Thyroid gland (tissue), 4 donors: Measurements from ENCODE around the gene ATG16L1. TPM values are rescaled to one million over a fixed set of nuclear protein-coding genes. Genes with fewer than 3 reads are reported as not detected.

ENCODE experiments used
- DNase-seq, 2 donors: peaks; one replicate each; pipeline ENCODE4 v3.0.0-alpha.2; 2019
- H3K27ac ChIP-seq, 3 donors: fragments of 200-600 bp; sonication (generic); 1 replicate in 2 of 3; 2 replicates in 1 of 3; pipeline ENCODE4 v1.5.1; 2016 to 2019; ENCODE audit warnings: mild to moderate bottlenecking in 1 of 3, moderate library complexity in 1 of 3
- H3K27me3 ChIP-seq: fragments of 200-600 bp; sonication (generic); one replicate; pipeline ENCODE4 v1.5.1; 2019
- H3K36me3 ChIP-seq, 2 donors: fragments of 200-600 bp; sonication (generic); one replicate each; pipeline ENCODE4 v1.5.1; 2016 to 2019
- H3K4me1 ChIP-seq, 2 donors: fragments of 200-600 bp; sonication (generic); one replicate each; pipeline ENCODE4 v1.5.1; 2017 to 2019
- H3K4me3 ChIP-seq, 3 donors: fragments of 200-600 bp; sonication (generic); replicated peaks in 1 of 3; 1 replicate in 2 of 3; 2 replicates in 1 of 3; pipeline ENCODE4 v1.5.1; 2016; ENCODE audit warnings: mild to moderate bottlenecking in 1 of 3
- H3K9me3 ChIP-seq: fragments of 200-600 bp; sonication (generic); one replicate; pipeline ENCODE4 v1.5.1; 2017
- POLR2A ChIP-seq, 2 donors: fragments of 450-650 bp; IDR thresholded peaks; one replicate each; pipeline ENCODE4 v1.6.1; 2017; ENCODE audit warnings: antibody characterized with exemption in 2 of 2, mild to moderate bottlenecking in 2 of 2, moderate library complexity in 1 of 2
- WGBS, 2 donors: methylation state at CpG; one replicate each; pipeline ENCODE4 v1.1.5; 2017; 5-methylcytosine and 5-hydroxymethylcytosine counted together
- intact Hi-C: fragments of 100-400 bp; cut with DNase I; formaldehyde crosslinking; loops from one replicate; pipeline ENCODE4 v1.15.1; 2023
- total RNA-seq, 4 donors: library from RNA; depleted of rRNA; stranded (reverse); fragments of >200 nt; gene quantifications; one replicate each; pipeline ENCODE4 v1.2.3, GENCODE V29; 2016
- TF ChIP-seq, protein P1 (sequence below), 6 experiments: fragments of 200-600 bp in 3 of 6; fragments of 450-650 bp in 3 of 6; sonication (generic) in 3 of 6; IDR thresholded peaks; one replicate each; pipeline ENCODE4 v1.5.1; 2016 to 2019; ENCODE audit warnings: antibody characterized with exemption in 6 of 6, mild to moderate bottlenecking in 2 of 6, inconsistent platforms in 1 of 6, moderate library complexity in 1 of 6

ATG16L1 gene
- total RNA-seq, 4 donors from 2014 or later, result 52.7 to 112 (median 78.9) TPM

DNA sequence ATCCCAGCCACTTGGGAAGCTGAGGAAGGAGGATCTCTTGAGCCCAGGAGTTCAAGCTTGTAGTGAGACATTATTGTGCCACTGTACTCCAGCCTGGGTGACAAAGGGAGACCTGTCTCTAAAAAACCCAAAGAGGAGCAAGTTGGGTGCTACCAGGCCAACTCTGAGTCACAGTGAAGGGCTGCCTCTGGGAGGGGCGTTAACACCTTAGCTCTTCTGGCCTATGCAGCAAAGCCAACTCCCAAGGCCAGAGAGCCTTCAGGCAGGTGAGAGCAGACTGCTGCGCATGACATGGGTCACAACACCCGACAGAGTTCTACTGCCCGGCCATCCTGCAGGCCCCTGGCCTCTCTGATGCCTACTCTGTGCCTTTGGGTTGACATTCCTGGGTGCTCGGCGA, 32.6 kb upstream of the ATG16L1 start:
- no peak overlapping the region for H3K4me3 ChIP-seq
- no peaks in the 10 kb centered on the region for H3K4me1 ChIP-seq
- WGBS, 2 donors, result 92 to 98% methylated on average over 5 to 6 of the region's 6 CpGs
- H3K27me3 ChIP-seq, result no peaks in the 10 kb centered on the region
- no peak overlapping the region for H3K27ac ChIP-seq
- no peak for TF ChIP-seq POLR2A (IDR thresholded peaks at IDR 0.05)
- TF ChIP-seq, protein P1, sequence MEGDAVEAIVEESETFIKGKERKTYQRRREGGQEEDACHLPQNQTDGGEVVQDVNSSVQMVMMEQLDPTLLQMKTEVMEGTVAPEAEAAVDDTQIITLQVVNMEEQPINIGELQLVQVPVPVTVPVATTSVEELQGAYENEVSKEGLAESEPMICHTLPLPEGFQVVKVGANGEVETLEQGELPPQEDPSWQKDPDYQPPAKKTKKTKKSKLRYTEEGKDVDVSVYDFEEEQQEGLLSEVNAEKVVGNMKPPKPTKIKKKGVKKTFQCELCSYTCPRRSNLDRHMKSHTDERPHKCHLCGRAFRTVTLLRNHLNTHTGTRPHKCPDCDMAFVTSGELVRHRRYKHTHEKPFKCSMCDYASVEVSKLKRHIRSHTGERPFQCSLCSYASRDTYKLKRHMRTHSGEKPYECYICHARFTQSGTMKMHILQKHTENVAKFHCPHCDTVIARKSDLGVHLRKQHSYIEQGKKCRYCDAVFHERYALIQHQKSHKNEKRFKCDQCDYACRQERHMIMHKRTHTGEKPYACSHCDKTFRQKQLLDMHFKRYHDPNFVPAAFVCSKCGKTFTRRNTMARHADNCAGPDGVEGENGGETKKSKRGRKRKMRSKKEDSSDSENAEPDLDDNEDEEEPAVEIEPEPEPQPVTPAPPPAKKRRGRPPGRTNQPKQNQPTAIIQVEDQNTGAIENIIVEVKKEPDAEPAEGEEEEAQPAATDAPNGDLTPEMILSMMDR (IDR thresholded peaks at IDR 0.05), result no peak
- DNase-seq, result no peak
- no peaks in the 10 kb centered on the region for H3K9me3 ChIP-seq
- H3K36me3 ChIP-seq, result no peaks in the 10 kb centered on the region
- intact Hi-C loops, result no loop called here

DNA sequence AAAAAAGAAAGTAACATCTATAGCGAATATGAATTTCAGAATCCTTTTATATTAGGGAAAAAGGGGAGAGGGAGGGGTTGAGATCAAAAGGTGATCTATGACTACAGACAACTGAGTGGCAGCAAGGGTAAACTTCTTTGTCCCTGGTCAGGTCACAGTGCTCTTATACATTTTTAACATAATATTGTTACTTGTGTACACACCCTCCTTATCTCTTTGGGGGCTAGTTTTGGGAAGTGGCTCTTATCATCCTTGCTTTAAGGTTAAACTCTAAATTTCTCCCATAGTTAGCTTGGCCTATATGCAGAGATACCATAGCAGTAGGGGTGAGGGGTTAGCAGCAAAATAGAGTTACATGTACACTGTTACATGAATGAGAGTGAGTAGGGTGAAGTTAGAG, 31.6 kb upstream of the ATG16L1 start:
- Histone ChIP-seq H3K4me3 (no peak overlapping the region), H3K27me3 (no peaks in the 10 kb centered on the region), H3K9me3 (no peaks in the 10 kb centered on the region), H3K36me3 (no peaks in the 10 kb centered on the region), H3K27ac (no peak overlapping the region), H3K4me1 (no peaks in the 10 kb centered on the region)
- no peak for DNase-seq
- TF ChIP-seq POLR2A (IDR thresholded peaks at IDR 0.05), result no peak
- TF ChIP-seq, protein P1 (IDR thresholded peaks at IDR 0.05), result no peak
- 97 to 100% methylated on average over 1 of the region's 1 CpG for WGBS, 2 donors
- intact Hi-C loops, result no loop called here

DNA sequence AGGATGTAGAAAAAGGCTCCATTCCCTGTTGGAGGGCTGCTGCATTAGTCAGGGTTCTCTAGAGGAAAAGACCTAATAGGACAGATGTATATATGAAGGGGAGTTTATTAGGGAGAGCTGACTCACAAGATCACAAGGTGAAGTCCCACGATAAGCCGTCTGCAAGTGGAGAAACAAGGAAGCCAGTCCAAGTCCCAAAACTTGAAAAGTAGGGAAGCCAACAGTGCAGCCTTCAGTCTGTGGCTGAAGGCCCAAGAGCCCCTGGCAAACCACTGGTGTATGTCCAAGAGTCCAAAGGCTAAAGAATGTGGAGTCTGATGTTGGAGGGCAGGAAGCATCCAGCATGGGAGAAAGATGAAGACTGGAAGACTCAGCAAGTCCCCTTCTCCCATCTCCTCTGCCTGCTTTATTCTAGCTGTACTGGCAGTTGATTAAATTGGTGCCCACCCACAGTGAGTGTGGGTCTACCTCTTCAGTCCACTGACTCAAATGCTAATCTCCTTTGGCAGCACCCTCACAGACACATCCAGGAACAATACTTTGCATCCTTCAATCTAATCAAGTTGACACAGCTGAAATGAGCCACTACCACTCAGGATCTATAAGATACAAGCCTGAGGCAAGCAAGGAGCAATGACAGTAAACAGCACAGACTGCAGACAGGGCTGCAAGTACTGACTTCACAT, 30.0 kb upstream of the ATG16L1 start:
- Histone ChIP-seq H3K4me1 (no peaks in the 10 kb centered on the region), H3K9me3 (no peaks in the 10 kb centered on the region), H3K27me3 (no peaks in the 10 kb centered on the region), H3K27ac (no peak overlapping the region), H3K4me3 (no peak overlapping the region), H3K36me3 (no peaks in the 10 kb centered on the region)
- TF ChIP-seq, protein P1 (IDR thresholded peaks at IDR 0.05), result no peak
- no peak for TF ChIP-seq POLR2A (IDR thresholded peaks at IDR 0.05)
- peak in 1 of 2 donors; percentile 7 for DNase-seq
- intact Hi-C loops, result no loop called here
- WGBS, 2 donors, result 58 to 60% methylated on average over 2 of the region's 2 CpGs

DNA sequence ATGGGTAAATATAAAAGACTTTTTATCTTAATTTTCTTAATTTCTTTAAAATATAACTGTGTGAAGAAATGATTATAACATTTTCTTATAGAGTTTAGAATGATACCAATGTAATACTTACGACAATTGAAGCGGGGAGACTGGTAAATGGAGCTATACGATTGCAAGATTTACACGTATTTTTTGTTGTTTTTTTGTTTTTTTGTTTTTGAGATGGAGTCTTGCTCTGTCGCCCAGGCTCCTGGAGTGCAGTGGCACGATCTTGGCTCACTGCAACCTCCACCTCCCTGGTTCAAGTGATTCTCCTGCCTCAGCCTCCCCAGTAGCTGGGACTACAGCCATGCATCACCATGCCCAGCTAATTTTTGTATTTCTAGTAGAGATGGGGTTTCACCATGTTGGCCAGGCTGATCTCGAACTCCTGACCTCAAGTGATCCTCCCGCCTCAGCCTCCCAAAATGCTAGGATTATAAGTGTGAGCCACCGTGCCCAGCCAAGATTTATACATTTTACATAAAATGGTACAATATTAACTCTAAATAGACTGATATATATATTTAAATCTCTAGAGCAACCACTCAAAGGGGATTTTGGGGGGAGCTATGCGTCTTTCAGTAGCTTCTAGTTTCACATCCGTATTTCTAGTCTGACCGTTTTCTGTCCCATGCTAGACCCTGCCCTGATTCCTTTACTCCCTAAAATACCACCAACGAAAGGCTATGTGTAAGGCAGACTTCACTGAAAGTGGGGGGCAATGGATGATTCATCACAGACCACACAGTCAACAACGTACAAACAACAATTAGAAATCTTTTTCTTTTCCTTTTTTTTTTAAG, 28.2 kb upstream of the ATG16L1 start:
- 88 to 91% methylated on average over 14 of the region's 14 CpGs for WGBS, 2 donors
- H3K9me3 ChIP-seq, result no peaks in the 10 kb centered on the region
- no peaks in the 10 kb centered on the region for H3K4me1 ChIP-seq
- no peak for DNase-seq
- H3K4me3 ChIP-seq, result no peak overlapping the region
- no peaks in the 10 kb centered on the region for H3K27me3 ChIP-seq
- no peak overlapping the region for H3K27ac ChIP-seq
- H3K36me3 ChIP-seq, result no peaks in the 10 kb centered on the region
- TF ChIP-seq, protein P1 (IDR thresholded peaks at IDR 0.05), result no peak
- no peak for TF ChIP-seq POLR2A (IDR thresholded peaks at IDR 0.05)
- intact Hi-C loops, result no loop called here
